PC-3 (cell line): ENCODE data around the gene LSM3.

Experiments used
- CTCF ChIP-seq: fragments of 300-600 bp; sonication (generic); conservative IDR thresholded peaks from 2 replicates; pipeline ENCODE4 v1.5.1; 2017; ENCODE audit warnings: antibody characterized with exemption, low read depth, mild to moderate bottlenecking, low read length
- EZH2 ChIP-seq: fragments of 300-600 bp; sonication (generic); IDR thresholded peaks from one replicate; pipeline ENCODE4 v1.6.1; 2017; ENCODE audit warnings: antibody characterized with exemption, mild to moderate bottlenecking, low read length; ENCODE audit not compliant: unreplicated experiment
- EZH2phosphoT487 ChIP-seq: fragments of 300-600 bp; sonication (generic); IDR thresholded peaks from 2 replicates; pipeline ENCODE4 v1.6.1; 2018; ENCODE audit warnings: mild to moderate bottlenecking, antibody characterized with exemption, low read length, borderline replicate concordance

- TF ChIP-seq CTCF (no peak), EZH2 (no peak), EZH2phosphoT487 (no peak)
Measured at GRCh38 chr3:14139771-14140170, 38.8 kb upstream of the LSM3 start.
